Aorta (tissue), 5 donors: ENCODE data around the gene IMPG1. TPM values are rescaled to one million over a fixed set of nuclear protein-coding genes. Genes with fewer than 3 reads are reported as not detected.

Experiments
- ATAC-seq: fragments of 200-7000 bp; cut with Tn5 transposase; one replicate; pipeline ENCODE4 v1.9.1; 2022; ENCODE audit warnings: moderate library complexity; ENCODE audit not compliant: low FRiP score
- DNase-seq, 2 donors: peaks; one replicate each; pipeline ENCODE4 v3.0.0-alpha.2; 2020
- H3K27ac ChIP-seq, 2 donors: one replicate each; pipeline ENCODE4 v1.5.1; 2013; ENCODE audit warnings: low read length in 2 of 2, mild to moderate bottlenecking in 2 of 2, moderate library complexity in 2 of 2, control low read depth in 1 of 2, inconsistent platforms in 1 of 2, low read depth in 1 of 2
- H3K27me3 ChIP-seq, 2 donors: one replicate each; pipeline ENCODE4 v1.6.1; 2013; ENCODE audit warnings: control low read depth in 1 of 2, low read length in 1 of 2, mild to moderate bottlenecking in 1 of 2, moderate library complexity in 1 of 2; ENCODE audit not compliant: insufficient read depth in 2 of 2, control insufficient read depth in 1 of 2
- H3K36me3 ChIP-seq, 2 donors: one replicate each; pipeline ENCODE4 v1.6.1; 2013; ENCODE audit warnings: control low read depth in 1 of 2, low read length in 1 of 2, mild to moderate bottlenecking in 1 of 2; ENCODE audit not compliant: insufficient read depth in 2 of 2, control insufficient read depth in 1 of 2
- H3K4me1 ChIP-seq, 2 donors: one replicate each; pipeline ENCODE4 v1.6.1; 2013; ENCODE audit warnings: low read length in 2 of 2, control low read depth in 1 of 2, mild to moderate bottlenecking in 1 of 2, moderate library complexity in 1 of 2; ENCODE audit not compliant: insufficient read depth in 2 of 2, control insufficient read depth in 1 of 2
- H3K4me3 ChIP-seq, 2 donors: one replicate each; pipeline ENCODE4 v1.5.1; 2013; ENCODE audit warnings: low read length in 2 of 2, control low read depth in 1 of 2, mild to moderate bottlenecking in 1 of 2
- H3K9me3 ChIP-seq: one replicate; pipeline ENCODE4 v1.6.1; 2013; ENCODE audit warnings: mild to moderate bottlenecking, low read length; ENCODE audit not compliant: control insufficient read depth
- WGBS, 2 donors: extraction: QIAGEN DNeasy Blood & Tissue Kit; methylation state at CpG; one replicate each; pipeline ENCODE4 v1.1.7; 2013; 5-methylcytosine and 5-hydroxymethylcytosine counted together
- intact Hi-C, 2 donors: fragments of 100-400 bp; cut with DNase I; formaldehyde crosslinking; loops; one replicate each; pipeline versions ENCODE4 v1.14.2 to v1.15.0; 2022
- polyA plus RNA-seq, 2 donors: library from polyadenylated mRNA; stranded (reverse); fragments of 200-250 nt; gene quantifications; one replicate each; pipeline ENCODE4 v1.2.3, GENCODE V29; 2013
- total RNA-seq, 2 donors: library from RNA; stranded (reverse); fragmentation: NEBNext Ultra II Directional; extraction: Animal tissue kit (Norgen Biotek cat#: 25700); gene quantifications; one replicate each; pipeline ENCODE4 v1.2.1, GENCODE V29; 2021
- donor health status: healthy with polysubstance abuse.
- donor health status: Bipolar disorder and iron deficiency.
- donor health status: DM: no; HTN: no; CAD: no.
- donor health status: DM: no; HTN: no; CAD: no.
- donor health status: DM: yes; HTN: yes; CAD: no.

The IMPG1 gene
- total and polyA plus RNA-seq, 4 donors: 0.03 to 0.15 TPM; not detected in 2

DNA sequence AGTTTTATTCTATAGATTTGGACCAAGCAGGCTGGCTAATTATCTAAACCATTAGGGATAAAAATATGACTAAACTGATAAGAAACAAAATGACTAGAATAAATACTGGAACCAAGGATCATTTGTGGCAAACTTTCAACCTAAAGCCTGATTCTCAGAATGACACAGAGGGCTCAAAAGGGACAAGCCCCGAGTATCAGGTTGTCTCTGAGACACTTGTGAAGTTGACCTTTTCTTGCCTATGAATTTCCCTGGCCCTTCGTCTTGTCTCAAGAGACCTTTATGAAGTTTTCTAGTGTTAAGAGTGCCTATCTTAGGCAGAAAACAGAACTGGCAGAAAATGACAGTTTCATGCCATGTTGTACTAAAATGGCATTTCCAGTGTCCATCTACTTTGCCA is 68.3 kb downstream of the IMPG1 start:
- H3K27me3 ChIP-seq: no peaks in the 10 kb centered on the region
- ATAC-seq (no peak), DNase-seq (no peak)
- H3K4me3 ChIP-seq: no peak overlapping the region
- no peaks in the 10 kb centered on the region for H3K4me1 ChIP-seq
- H3K27ac ChIP-seq: no peak overlapping the region
- 79 to 83% methylated on average over 2 of the region's 2 CpGs for WGBS, 2 donors
- H3K36me3 ChIP-seq: no peaks in the 10 kb centered on the region
- no peaks in the 10 kb centered on the region for H3K9me3 ChIP-seq
- intact Hi-C loops: no loop called here

DNA sequence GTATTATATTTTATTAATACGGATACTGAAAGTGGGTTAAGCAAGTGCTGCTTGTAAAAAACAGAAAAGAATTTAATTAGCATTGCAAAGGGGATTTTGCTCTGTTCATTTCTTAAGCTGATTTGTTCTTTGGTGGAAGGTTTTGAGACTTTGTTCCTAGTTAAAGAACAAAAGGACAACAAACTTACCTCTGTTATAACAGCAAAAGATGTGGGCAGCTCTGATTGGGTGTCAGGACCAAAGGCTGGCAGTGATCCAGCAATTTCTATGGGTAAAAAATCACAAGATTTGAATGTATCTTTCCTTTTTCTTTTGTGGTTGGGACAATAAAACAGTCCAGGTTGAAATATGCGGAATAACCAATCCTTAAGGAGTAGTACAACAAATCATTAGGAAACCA is 68.8 kb downstream of the IMPG1 start:
- intact Hi-C loops: no loop called here
- Histone ChIP-seq H3K27ac (no peak overlapping the region), H3K4me1 (no peaks in the 10 kb centered on the region), H3K27me3 (no peaks in the 10 kb centered on the region), H3K9me3 (no peaks in the 10 kb centered on the region), H3K36me3 (no peaks in the 10 kb centered on the region), H3K4me3 (no peak overlapping the region)
- 86 to 88% methylated on average over 2 of the region's 2 CpGs for WGBS, 2 donors
- ATAC-seq: no peak
- DNase-seq: no peak

DNA sequence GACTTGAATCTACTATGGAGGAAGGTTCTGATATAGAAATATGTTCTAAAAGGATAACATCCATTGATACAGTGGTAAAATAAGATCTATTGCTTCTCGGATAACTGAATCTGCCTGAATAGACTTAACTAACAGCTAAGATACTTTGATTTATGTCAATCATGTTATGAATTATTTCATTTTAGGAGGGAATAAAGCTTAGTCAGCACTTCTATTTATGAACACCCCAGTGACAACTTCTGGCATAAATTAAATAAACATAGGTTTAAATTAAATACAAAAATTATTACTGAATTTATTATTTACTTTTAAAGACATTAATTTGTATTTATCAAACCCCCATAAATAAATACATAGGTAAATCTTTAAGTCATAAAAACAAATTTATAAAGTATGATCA is 69.3 kb downstream of the IMPG1 start:
- Histone ChIP-seq H3K27ac (no peak overlapping the region), H3K9me3 (no peaks in the 10 kb centered on the region), H3K27me3 (no peaks in the 10 kb centered on the region), H3K36me3 (no peaks in the 10 kb centered on the region), H3K4me1 (no peaks in the 10 kb centered on the region), H3K4me3 (no peak overlapping the region)
- 85 to 89% methylated on average over 1 of the region's 1 CpG for WGBS, 2 donors
- no peak for DNase-seq
- ATAC-seq: no peak
- intact Hi-C loops: no loop called here

DNA sequence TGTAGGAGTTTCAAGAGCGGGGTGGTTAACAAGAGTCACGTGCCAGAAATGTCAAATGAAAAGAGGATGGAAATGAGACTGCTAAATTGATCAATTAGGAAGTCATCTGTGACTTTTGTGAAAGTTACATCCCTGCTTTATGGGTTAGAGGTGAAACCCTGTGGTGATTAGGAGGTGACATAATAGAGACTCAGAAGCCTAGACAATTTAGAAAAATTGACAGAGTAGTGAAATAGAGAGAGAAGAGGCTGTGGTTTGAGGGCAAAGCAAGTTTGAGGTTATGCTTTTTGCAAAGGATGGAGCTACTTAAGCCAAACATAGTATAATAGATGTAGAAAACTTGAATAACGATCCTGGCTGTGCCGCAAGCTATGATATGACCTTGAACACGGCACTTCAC is 71.8 kb downstream of the IMPG1 start:
- H3K27me3 ChIP-seq: no peaks in the 10 kb centered on the region
- DNase-seq: no peak
- no peaks in the 10 kb centered on the region for H3K9me3 ChIP-seq
- ATAC-seq: no peak
- H3K36me3 ChIP-seq: no peaks in the 10 kb centered on the region
- no peak overlapping the region for H3K4me3 ChIP-seq
- intact Hi-C loops: no loop called here
- H3K27ac ChIP-seq: no peak overlapping the region
- H3K4me1 ChIP-seq: no peaks in the 10 kb centered on the region
- 86 to 90% methylated on average over 5 of the region's 5 CpGs for WGBS, 2 donors

DNA sequence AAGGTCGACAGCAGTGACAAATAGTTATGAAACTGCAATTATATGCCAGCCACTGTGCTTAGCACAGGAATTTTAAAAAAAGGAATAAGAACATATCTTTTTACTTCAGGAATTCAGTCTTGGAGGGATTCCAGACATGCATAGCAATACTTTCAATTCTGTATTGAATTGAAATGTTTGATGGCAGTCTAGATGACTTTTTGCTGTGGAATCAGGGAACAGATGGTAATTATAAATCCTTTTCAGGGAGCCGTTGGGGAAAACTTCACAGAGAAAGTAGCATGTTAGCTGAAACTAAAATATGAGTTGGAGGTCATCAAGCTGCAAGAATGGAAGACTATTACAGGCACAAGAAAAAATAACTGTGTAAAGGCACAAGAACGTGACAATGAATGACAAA is 74.8 kb downstream of the IMPG1 start:
- Histone ChIP-seq H3K36me3 (no peaks in the 10 kb centered on the region), H3K9me3 (no peaks in the 10 kb centered on the region), H3K27me3 (no peaks in the 10 kb centered on the region), H3K27ac (no peak overlapping the region), H3K4me3 (no peak overlapping the region), H3K4me1 (no peaks in the 10 kb centered on the region)
- no peak for ATAC-seq
- intact Hi-C loops: no loop called here
- DNase-seq: no peak
- WGBS, 2 donors: 8 to 12% methylated on average over 3 of the region's 3 CpGs

GRCh38 chr6:75993236-75994162 is 79.0 kb downstream of the IMPG1 start:
- intact Hi-C loops: no loop called here

GRCh38 chr6:75991941-75992340 is 80.5 kb downstream of the IMPG1 start:
- ATAC-seq: no peak
- Histone ChIP-seq H3K4me3 (no peak overlapping the region), H3K36me3 (no peaks in the 10 kb centered on the region), H3K27me3 (no peaks in the 10 kb centered on the region), H3K9me3 (no peaks in the 10 kb centered on the region), H3K27ac (no peak overlapping the region), H3K4me1 (no peaks in the 10 kb centered on the region)
- intact Hi-C loops: no loop called here
- no peak for DNase-seq
- 58 to 64% methylated on average over 2 of the region's 2 CpGs for WGBS, 2 donors

More at GRCh38 chr6:75993236-75994162, 79.0 kb downstream of the IMPG1 start:
- Histone ChIP-seq H3K4me3 (no peak overlapping the region), H3K4me1 (no peaks in the 10 kb centered on the region), H3K27me3 (no peaks in the 10 kb centered on the region), H3K36me3 (no peaks in the 10 kb centered on the region), H3K9me3 (no peaks in the 10 kb centered on the region), H3K27ac (no peak overlapping the region)
- ATAC-seq: no peak
- no peak for DNase-seq
- 53 to 55% methylated on average over 6 of the region's 6 CpGs for WGBS, 2 donors

DNA sequence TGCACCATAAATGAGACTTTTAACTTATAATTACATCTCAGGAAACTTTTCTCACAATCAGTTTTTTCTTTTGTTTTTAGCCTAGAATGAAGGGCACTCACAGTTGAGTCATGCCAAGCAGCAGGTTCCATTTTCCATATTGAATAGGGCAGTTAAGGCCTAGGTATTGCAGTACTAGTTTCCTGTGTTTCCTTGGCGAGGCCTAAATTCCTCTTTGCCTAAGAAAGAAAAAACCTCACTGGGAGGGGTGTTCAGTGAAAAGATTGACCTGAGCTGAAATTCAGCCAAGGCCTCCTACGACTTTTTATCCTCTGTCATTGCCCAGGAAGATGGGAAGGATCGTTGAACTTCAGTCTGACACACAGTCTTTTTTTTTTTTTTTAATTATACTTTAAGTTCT is 85.5 kb downstream of the IMPG1 start:
- Histone ChIP-seq H3K4me1 (no peaks in the 10 kb centered on the region), H3K27ac (no peak overlapping the region), H3K36me3 (no peaks in the 10 kb centered on the region), H3K9me3 (no peaks in the 10 kb centered on the region), H3K27me3 (no peaks in the 10 kb centered on the region), H3K4me3 (no peak overlapping the region)
- ATAC-seq: no peak
- WGBS, 2 donors: 72 to 77% methylated on average over 3 of the region's 3 CpGs
- intact Hi-C loops: no loop called here
- no peak for DNase-seq

DNA sequence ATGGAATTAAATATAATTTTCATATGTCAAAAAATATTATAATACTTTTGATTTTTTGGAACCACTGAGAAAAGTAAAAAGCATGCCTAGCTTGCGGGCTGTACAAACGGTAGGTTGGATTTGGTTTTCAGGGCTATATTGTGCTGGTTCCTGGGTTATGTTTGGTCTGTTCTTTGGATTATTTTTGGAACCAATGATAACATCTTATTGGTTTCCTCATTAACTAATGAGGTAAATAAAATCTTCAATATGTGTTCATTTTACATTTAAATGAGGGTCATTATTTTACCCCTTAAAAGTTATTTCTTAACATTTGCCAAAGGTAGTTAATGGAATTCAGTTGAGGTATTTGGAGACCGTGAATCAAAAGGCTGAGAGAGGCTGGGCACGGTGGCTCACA is 96.6 kb downstream of the IMPG1 start:
- ATAC-seq: no peak
- WGBS, 2 donors: 93 to 94% methylated on average over 4 of the region's 4 CpGs
- no peak for DNase-seq
- Histone ChIP-seq H3K4me1 (no peaks in the 10 kb centered on the region), H3K4me3 (no peak overlapping the region), H3K27me3 (no peaks in the 10 kb centered on the region), H3K27ac (no peak overlapping the region), H3K36me3 (no peaks in the 10 kb centered on the region), H3K9me3 (no peaks in the 10 kb centered on the region)
- intact Hi-C loops: no loop called here
